Middle frontal gyrus (tissue), 1 donor: Measurements from ENCODE around the gene MGAT4B.

ENCODE experiments used
- DNase-seq: peaks from one replicate; pipeline ENCODE4 v3.0.0-alpha.2; 2015; ENCODE audit warnings: low spot score; ENCODE audit errors: extremely low spot score

Gene MGAT4B

DNA sequence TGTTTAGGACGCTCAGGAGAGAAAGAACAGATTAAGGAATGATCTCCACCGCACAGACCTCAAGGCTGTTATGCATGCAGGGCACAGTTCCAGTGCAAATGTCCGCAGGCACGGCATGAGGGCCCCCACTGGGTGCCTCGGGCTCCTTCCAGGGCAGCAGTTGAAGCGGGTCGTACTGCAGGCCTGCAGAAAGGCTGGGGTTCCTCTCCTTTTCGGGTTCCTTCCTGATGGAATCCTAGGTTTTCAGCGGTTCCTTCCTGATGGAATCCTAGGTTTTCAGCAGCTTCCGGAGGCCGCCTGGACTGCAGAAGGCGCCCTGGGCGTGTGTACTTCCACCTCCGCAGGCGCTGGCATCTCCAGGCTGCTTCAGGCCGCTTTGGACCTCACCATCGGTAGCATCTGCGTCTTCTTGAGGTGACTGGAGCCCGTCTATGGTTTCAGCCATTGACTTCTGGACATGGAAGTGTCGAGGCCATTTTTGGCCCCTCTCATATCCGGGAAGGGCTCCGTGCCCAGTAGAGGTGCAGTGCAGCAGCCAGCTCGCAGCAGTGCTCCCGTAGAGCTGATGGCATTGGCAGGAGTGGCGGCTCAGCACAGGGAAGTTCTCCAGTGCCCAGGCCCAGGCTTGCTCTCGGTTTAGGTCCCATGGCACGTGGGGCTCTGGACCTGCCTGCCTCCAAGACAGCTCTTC lies 5.6 kb upstream of the MGAT4B start:
- no peak for DNase-seq

DNA sequence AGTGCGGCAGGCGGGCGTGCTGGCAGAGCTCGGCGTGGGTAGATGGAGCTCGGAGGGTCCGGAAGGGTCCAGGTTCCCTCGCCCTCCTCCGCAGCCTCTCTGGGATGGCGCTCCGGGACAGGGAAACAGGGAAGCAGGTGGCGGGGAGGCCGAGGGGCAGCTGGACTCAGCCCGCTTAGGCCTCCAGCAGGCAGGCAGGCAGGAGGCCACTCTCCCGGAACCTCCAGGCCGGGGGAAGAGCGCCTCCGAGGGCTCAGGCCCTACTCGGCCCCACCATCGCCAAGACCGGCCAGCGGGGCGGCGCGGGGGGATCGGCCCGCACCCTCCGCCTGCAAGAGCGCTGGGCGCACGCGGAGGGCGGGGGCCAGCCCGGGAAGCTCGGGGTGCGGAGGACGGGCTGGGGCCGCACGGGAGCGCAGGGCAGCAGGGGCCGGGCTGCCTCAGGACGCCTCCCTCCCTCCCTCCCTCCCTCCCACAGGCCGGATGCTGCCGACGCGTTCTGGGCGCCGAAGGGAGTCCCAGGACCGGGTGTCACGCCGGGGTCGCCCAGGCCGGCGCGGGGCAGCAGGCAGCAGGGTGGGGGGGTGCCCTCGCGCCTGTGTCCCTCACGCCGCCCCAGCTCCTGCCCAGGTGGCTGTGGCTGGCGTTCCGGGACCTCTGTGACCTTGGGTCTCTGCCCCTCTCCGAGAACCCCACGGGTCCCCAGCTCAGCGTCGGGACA lies 977 bp downstream of the MGAT4B start:
- no peak for DNase-seq

DNA sequence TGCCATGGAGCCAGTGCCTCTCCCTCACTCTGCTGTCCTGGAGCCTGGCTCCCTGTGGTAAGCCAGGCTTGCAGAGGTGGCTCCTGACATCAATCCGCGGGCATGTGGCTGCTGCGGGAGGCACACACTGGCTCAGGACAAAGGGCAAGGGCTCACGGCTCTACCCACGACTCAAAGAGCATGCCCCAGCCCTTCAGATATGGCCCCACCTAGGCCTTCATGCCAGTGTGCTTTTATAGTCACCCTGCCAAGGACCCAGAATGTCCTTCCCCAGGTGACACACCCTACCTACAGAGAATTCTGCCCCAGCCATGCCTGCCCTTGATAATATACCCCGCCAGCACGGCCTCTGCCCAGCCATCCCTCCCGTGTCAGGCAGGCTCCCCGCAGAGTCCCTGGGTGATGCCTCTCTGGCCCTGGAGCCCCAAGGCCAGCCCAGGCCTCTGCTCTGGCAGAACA lies 1.6 kb downstream of the MGAT4B start:
- DNase-seq = no peak

GRCh38 chr5:179804555-179804947 lies 2.1 kb downstream of the MGAT4B start:
- DNase-seq = no peak

- DNase-seq = no peak
These were observed 2.8 kb downstream of the MGAT4B start for GRCh38 chr5:179803651-179804554.

DNA sequence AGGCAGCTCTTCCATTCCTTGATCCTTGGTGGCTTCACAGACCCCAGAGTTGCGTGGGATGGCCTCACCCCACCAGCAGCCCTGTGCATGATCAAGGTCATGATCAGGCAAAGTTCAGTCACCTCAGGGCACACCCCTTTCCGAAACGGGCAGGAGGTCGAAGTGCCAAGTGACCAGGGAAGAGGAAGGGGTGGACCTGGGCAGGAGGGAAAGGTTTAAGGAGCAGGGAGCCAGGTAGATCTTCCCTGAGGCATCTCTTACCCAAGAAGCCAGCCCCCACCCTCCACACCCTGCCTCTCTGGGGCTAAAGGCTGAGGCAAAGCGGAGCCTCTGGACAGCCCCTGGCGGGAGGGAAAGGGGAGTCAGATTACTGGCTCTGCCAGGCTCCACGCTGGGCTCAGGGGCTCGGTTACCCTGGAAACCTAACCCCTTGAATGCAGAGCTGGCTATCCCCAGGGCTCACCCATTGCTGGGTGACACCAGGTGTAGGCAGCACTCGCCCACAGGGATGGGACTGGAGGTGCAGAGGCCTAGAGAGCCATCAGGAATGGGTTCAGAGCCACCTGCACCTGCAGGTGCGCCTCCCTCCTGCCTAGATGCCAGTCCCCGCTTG lies 3.6 kb downstream of the MGAT4B start:
- DNase-seq = no peak

DNA sequence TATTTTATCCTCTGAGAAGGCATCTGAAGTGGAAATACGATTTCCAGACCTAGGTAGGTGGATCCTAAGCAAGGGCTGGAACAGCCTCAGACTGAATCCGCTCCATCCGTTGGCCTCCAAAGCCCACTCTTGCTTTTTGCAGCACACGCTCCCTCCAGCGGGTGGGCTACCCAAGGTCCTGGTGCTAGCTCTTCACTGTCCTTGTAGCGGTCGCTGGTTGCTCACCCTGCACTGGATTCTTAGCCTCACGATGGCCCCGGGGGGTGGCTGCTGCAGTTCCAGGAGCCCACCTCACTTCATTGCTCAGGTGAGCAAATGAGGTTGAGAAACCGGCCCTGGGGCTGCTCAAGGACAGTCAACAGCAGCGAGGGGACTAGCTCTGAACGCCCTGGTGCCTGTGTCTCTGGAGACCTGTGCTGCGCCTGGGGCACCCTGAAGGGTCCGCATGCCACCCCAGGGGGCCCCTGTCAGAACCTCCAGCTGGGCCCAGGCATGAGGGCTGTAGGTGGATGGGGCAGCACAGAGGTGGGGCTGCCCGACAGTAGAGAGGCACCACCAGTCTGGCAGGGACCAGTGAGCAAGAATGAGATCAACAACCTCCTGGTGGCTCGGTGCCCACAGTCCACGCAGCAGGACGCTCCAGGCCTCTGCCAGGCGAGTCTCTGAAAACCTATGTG lies 4.3 kb downstream of the MGAT4B start:
- no peak for DNase-seq

- no peak for DNase-seq
These were observed 5.1 kb downstream of the MGAT4B start for GRCh38 chr5:179801304-179802206.

- no peak for DNase-seq
These were observed 5.9 kb downstream of the MGAT4B start for GRCh38 chr5:179800696-179801201.

- DNase-seq = no peak
These were observed 6.5 kb downstream of the MGAT4B start for GRCh38 chr5:179800071-179800695.

DNA sequence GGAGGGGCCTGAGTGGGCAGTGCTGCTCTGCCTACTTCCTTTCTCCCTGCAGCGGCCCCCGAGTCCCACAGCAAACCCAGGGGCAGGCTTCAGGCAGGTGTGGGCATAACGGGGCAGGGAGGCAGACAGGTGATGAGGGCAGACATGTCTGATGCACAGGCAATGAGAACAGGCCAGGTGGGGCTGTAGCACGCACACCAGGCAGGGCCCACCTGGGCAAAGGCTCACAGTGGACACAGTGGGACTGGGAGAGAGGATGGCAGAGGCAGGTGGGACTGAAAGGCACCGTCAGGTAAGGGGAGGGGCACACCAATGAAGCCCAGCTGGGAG lies 7.1 kb downstream of the MGAT4B start:
- no peak for DNase-seq

- DNase-seq = no peak
These were observed 7.7 kb downstream of the MGAT4B start for GRCh38 chr5:179798771-179799643.

DNA sequence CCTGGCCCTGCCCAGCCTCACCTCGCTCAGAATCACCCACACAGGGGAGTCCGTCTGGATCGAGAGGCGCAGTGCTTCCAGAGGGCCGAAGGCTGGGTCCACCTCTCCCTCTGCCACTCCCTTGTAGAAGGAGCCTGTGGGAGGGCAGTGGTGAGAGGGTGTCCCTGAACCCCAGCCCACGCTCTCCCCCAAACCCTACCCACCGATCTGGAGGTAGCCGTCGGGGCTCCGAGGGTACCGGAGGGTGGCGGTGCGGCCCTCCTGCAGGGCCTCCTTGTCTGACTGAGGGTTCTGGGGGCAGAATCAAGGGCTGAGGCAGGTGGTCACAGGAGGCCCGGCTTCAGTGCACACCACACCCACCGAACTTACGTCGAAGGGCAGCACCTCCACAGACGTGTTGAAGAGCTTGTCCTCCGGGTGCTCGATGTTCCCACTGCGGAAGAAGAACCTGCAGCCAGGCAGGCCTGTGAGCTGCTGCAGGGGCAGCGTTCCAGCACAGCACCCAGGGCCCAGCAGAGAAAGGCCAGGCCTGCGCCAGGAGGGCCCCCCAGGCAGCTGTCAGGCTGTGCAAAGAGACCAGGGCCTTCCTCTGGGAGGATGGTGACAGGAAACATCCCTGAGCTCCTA lies 8.4 kb downstream of the MGAT4B start:
- no peak for DNase-seq

GRCh38 chr5:179797741-179798140 lies 8.9 kb downstream of the MGAT4B start:
- no peak for DNase-seq

DNA sequence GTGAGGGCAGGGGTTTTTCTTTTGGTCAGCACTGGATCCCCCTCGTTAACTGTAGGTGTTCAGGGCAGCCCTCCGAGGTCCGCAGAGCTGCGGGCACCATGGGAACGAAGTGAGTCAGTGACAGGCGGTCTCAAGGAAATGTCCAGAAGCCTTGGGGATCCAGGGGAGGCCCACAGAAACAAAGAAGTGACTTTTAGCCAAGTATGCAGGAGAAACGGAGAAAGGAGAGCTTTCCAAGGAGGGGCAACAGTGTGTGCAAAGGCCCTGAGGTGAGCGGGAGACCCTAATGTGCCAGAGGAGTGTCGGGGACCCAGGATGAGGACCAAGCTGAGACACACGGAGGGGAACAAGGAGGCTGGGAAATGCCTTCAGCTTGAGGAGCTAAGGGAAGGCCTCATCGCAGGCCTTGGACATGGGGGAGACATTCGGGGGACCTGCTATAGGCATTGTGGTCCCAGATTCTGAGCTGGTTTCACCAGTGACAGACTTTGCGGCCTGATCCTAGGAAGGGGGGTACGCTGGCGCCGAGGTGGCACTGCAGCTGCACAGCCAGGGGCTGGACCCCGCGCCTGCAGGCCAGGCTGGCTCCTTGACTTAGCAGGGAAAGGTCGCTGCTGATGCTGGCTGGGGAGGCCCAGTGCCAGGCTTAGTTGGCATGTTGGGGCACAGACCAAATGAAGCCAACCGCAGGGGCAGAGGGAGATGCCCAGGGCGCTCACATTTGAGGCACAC lies 9.6 kb downstream of the MGAT4B start:
- no peak for DNase-seq

DNA sequence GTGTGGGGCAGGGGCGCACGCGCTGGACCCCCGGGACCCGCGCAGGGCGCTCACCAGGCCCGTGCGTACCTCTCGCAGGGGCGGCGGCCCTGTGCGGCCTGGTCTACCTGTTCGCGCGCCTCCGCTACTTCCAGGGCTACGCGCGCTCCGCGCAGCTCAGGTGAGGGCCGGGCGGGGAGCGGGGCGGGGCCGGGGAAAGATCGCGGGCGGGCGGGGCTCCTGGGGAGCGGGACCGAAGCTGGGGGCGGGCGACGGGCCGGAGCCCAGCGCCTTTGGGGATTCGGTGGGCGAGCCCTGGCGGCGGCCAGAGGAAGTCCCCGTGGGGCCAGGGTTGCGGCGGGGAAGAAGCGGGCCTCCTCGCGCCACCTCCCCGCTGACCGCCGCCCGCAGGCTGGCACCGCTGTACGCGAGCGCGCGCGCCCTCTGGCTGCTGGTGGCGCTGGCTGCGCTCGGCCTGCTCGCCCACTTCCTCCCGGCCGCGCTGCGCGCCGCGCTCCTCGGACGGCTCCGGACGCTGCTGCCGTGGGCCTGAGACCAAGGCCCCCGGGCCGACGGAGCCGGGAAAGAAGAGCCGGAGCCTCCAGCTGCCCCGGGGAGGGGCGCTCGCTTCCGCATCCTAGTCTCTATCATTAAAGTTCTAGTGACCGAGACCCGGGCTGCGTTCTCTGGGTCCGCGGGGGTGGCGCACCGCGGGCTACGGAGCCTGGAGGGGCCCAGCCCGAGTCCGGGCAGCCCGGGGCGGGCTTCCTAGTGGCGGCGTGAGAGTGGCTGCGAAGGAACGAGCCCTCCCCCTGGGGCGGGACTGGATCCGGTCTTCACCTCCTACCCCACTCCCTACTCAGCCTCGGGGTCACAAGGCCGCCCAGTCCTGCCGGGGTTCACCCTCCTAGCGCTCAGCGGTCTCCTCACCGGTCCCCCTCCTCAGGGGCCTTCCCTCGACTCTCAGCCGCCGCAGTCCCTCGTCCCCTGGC lies 10.5 kb downstream of the MGAT4B start:
- peak; percentile 69 for DNase-seq
